A673 (cell line): ENCODE results near the gene INSRR. TPM values are rescaled to one million over a fixed set of nuclear protein-coding genes. Genes with fewer than 3 reads are reported as not detected.

Experiments used
- BruUV-seq: library from RNA; stranded (reverse); fragments of 400-500 nt; replicated peaks from 2 replicates; lab custom pipeline; 2021; lab: Mats Ljungman, UMichigan
- CTCF ChIA-PET: fragments of 300-600 bp; sonication (Branson Sonifier 250); formaldehyde crosslinking; loops from one replicate; lab custom pipeline; 2022; ENCODE audit warnings: antibody characterized with exemption; lab: Charles Lee
- POLR2A ChIA-PET: fragments of 300-600 bp; sonication (Branson Sonifier 250); formaldehyde crosslinking; loops from one replicate; lab custom pipeline; 2022; ENCODE audit warnings: antibody characterized with exemption; ENCODE audit not compliant: low non-redundant PET; lab: Charles Lee
- DNase-seq: peaks from one replicate; pipeline ENCODE4 v3.0.0-alpha.2; 2015; ENCODE audit warnings: low spot score
- H3K27ac ChIP-seq: fragments of 200-600 bp; sonication (generic); 2 replicates; pipeline ENCODE4 v1.5.1; 2016; ENCODE audit warnings: mixed run types, low read depth, mild to moderate bottlenecking, mixed read lengths, antibody characterized with exemption, low read length; ENCODE audit not compliant: poor library complexity, severe bottlenecking
- H3K27me3 ChIP-seq: fragments of 200-600 bp; sonication (generic); replicated peaks from 2 replicates; pipeline ENCODE4 v1.6.1; 2017; ENCODE audit warnings: mixed run types, low read depth, mild to moderate bottlenecking, mixed read lengths, antibody characterized with exemption, low read length; ENCODE audit not compliant: insufficient read depth, poor library complexity
- H3K36me3 ChIP-seq: fragments of 200-600 bp; sonication (generic); 2 replicates; pipeline ENCODE4 v1.6.1; 2016; ENCODE audit warnings: mixed run types, mild to moderate bottlenecking, mixed read lengths, antibody characterized with exemption, low read length; ENCODE audit not compliant: insufficient read depth, poor library complexity, severe bottlenecking
- H3K4me1 ChIP-seq: fragments of 200-600 bp; sonication (generic); 2 replicates; pipeline ENCODE4 v1.6.1; 2017; ENCODE audit warnings: mixed run types, mild to moderate bottlenecking, mixed read lengths, antibody characterized with exemption, low read length; ENCODE audit not compliant: insufficient read depth, poor library complexity, severe bottlenecking
- H3K4me3 ChIP-seq: fragments of 200-600 bp; sonication (generic); 2 replicates; pipeline ENCODE4 v1.5.1; 2016; ENCODE audit warnings: low read depth, mixed run types, mild to moderate bottlenecking, mixed read lengths, low read length; ENCODE audit not compliant: poor library complexity, severe bottlenecking
- H3K9me3 ChIP-seq: fragments of 200-600 bp; sonication (generic); 2 replicates; pipeline ENCODE4 v1.6.1; 2016; ENCODE audit warnings: mixed run types, low read depth, mild to moderate bottlenecking, mixed read lengths, antibody characterized with exemption, low read length; ENCODE audit not compliant: poor library complexity, severe bottlenecking
- CTCF ChIP-seq: fragments of 300-800, 200-600 bp; sonication (generic); conservative IDR thresholded peaks from 2 replicates; pipeline ENCODE4 v1.5.1; 2017; ENCODE audit warnings: low read depth, mild to moderate bottlenecking, antibody characterized with exemption, low read length, moderate library complexity, mixed read lengths
- EZH2 ChIP-seq: fragments of 200-600 bp; sonication (generic); IDR thresholded peaks from 2 replicates; pipeline ENCODE4 v1.6.1; 2017; ENCODE audit warnings: borderline replicate concordance, low read depth, mild to moderate bottlenecking, mixed read lengths, antibody characterized with exemption, low read length; ENCODE audit not compliant: poor library complexity, severe bottlenecking
- intact Hi-C: fragments of 100-400 bp; cut with micrococcal nuclease; formaldehyde crosslinking; loops from one replicate; pipeline ENCODE4 v1.10.0; 2022; ENCODE audit not compliant: unreplicated experiment
- total RNA-seq: library from RNA; stranded (reverse); gene quantifications from 2 replicates; pipeline ENCODE4 v1.2.3, GENCODE V29; 2021

INSRR gene
- total RNA-seq, 1 experiment from 2014 or later = 0.15 TPM

- DNase-seq = no peak
- no peaks in the 10 kb centered on the region for H3K9me3 ChIP-seq
- no TSS peak for BruUV-seq
- H3K36me3 ChIP-seq = no peaks in the 10 kb centered on the region
- no peak overlapping the region for H3K4me3 ChIP-seq
- TF ChIP-seq CTCF (no peak), EZH2 (no peak)
- H3K27me3 ChIP-seq = no peaks in the 10 kb centered on the region
- intact Hi-C loops = no loop called here
- no peak overlapping the region for H3K27ac ChIP-seq
- CTCF ChIA-PET = interaction anchor here (0.6 to 1.4 kb wide), 3 partner anchors 10 to 190 kb away, joined by 3 to 5 read pairs (median 3); no protein-coding TSS in a partner anchor
- no peaks in the 10 kb centered on the region for H3K4me1 ChIP-seq
- POLR2A ChIA-PET = no interaction called here
Observed at GRCh38 chr1:156879876-156880275, 21.0 kb upstream of the INSRR start.

- ChIA-PET CTCF (no interaction called here), POLR2A (no interaction called here)
- no TSS peak for BruUV-seq
- Histone ChIP-seq H3K4me3 (no peak overlapping the region), H3K27ac (no peak overlapping the region), H3K4me1 (no peaks in the 10 kb centered on the region), H3K9me3 (no peaks in the 10 kb centered on the region), H3K36me3 (no peaks in the 10 kb centered on the region), H3K27me3 (no peaks in the 10 kb centered on the region)
- DNase-seq = no peak
- intact Hi-C loops = no loop called here
- TF ChIP-seq CTCF (no peak), EZH2 (no peak)
Observed at GRCh38 chr1:156877433-156878170, 18.7 kb upstream of the INSRR start.

- intact Hi-C loops = no loop called here
- ChIA-PET POLR2A (no interaction called here), CTCF (no interaction called here)
- no peak overlapping the region for H3K27ac ChIP-seq
- H3K9me3 ChIP-seq = no peaks in the 10 kb centered on the region
- no peak for DNase-seq
- no peak overlapping the region for H3K4me3 ChIP-seq
- no TSS peak for BruUV-seq
- H3K27me3 ChIP-seq = no peaks in the 10 kb centered on the region
- H3K36me3 ChIP-seq = no peaks in the 10 kb centered on the region
- TF ChIP-seq CTCF (no peak), EZH2 (no peak)
- H3K4me1 ChIP-seq = no peaks in the 10 kb centered on the region
Observed at GRCh38 chr1:156876281-156876680, 17.4 kb upstream of the INSRR start.
